ENCODE results near the gene ELP2. TPM values are rescaled to one million over a fixed set of nuclear protein-coding genes. Genes with fewer than 3 reads are reported as not detected.
"Not testable (repeated sequence)": the region's sequence is repeated elsewhere in the genome, so short reads cannot be mapped to it uniquely, and the experiment has no call there.

ELP2 gene
- total RNA-seq, 1 donor from 2014 or later = 111 TPM

GRCh38 chr18:36158266-36158867, 28.7 kb downstream of the ELP2 start:
- H3K4me3 Mint-ChIP-seq (ENCODE audit: low read depth) = no peak overlapping the region
- no peaks in the 10 kb centered on the region for H3K27me3 Mint-ChIP-seq
- H3K4me1 Mint-ChIP-seq (ENCODE audit: low read depth) = no peaks in the 10 kb centered on the region
- peak overlapping the region; percentile 19 for H3K27ac Mint-ChIP-seq
- no peak for TF ChIP-seq CTCF (IDR thresholded peaks at IDR 0.05; ENCODE audit: unreplicated experiment)
- DNase-seq (ENCODE audit: low spot score, unreplicated experiment) = no peak
- H3K36me3 Mint-ChIP-seq (ENCODE audit: insufficient read depth) = peaks cover 34% of the 10 kb centered on the region
- no peaks in the 10 kb centered on the region for H3K9me3 Mint-ChIP-seq (ENCODE audit: low read depth)

- Mint-ChIP-seq H3K4me3 (ENCODE audit: low read depth) (no peak overlapping the region), H3K27me3 (no peaks in the 10 kb centered on the region), H3K9me3 (ENCODE audit: low read depth) (no peaks in the 10 kb centered on the region), H3K4me1 (ENCODE audit: low read depth) (no peaks in the 10 kb centered on the region), H3K27ac (peak overlapping the region; percentile 13), H3K36me3 (ENCODE audit: insufficient read depth) (peaks cover 37% of the 10 kb centered on the region)
- DNase-seq (ENCODE audit: low spot score, unreplicated experiment) = no peak
- TF ChIP-seq CTCF (IDR thresholded peaks at IDR 0.05; ENCODE audit: unreplicated experiment) = no peak
These were observed 31.3 kb downstream of the ELP2 start for GRCh38 chr18:36160959-36161371.

- H3K27ac Mint-ChIP-seq = no peak overlapping the region
- H3K27me3 Mint-ChIP-seq = no peaks in the 10 kb centered on the region
- no peaks in the 10 kb centered on the region for H3K9me3 Mint-ChIP-seq (ENCODE audit: low read depth)
- H3K4me1 Mint-ChIP-seq (ENCODE audit: low read depth) = no peaks in the 10 kb centered on the region
- H3K36me3 Mint-ChIP-seq (ENCODE audit: insufficient read depth) = peaks cover 33% of the 10 kb centered on the region
- DNase-seq (ENCODE audit: low spot score, unreplicated experiment) = no peak
- no peak overlapping the region for H3K4me3 Mint-ChIP-seq (ENCODE audit: low read depth)
- no peak for TF ChIP-seq CTCF (IDR thresholded peaks at IDR 0.05; ENCODE audit: unreplicated experiment)
These were observed 33.3 kb downstream of the ELP2 start for GRCh38 chr18:36162981-36163380.

GRCh38 chr18:36167692-36168218, 38.1 kb downstream of the ELP2 start:
- no peak overlapping the region for H3K4me3 Mint-ChIP-seq (ENCODE audit: low read depth)
- peaks cover 25% of the 10 kb centered on the region for H3K36me3 Mint-ChIP-seq (ENCODE audit: insufficient read depth)
- no peak overlapping the region for H3K27ac Mint-ChIP-seq
- H3K9me3 Mint-ChIP-seq (ENCODE audit: low read depth) = no peaks in the 10 kb centered on the region
- no peak for DNase-seq (ENCODE audit: low spot score, unreplicated experiment)
- H3K4me1 Mint-ChIP-seq (ENCODE audit: low read depth) = no peaks in the 10 kb centered on the region
- no peaks in the 10 kb centered on the region for H3K27me3 Mint-ChIP-seq
- no peak for TF ChIP-seq CTCF (IDR thresholded peaks at IDR 0.05; ENCODE audit: unreplicated experiment)

- H3K27ac Mint-ChIP-seq = peak overlapping the region; percentile 31
- H3K27me3 Mint-ChIP-seq; H3K4me1 Mint-ChIP-seq (ENCODE audit: low read depth); H3K4me3 Mint-ChIP-seq (ENCODE audit: low read depth); DNase-seq (ENCODE audit: low spot score, unreplicated experiment); H3K9me3 Mint-ChIP-seq (ENCODE audit: low read depth): not testable (repeated sequence)
- peaks cover 25% of the 10 kb centered on the region for H3K36me3 Mint-ChIP-seq (ENCODE audit: insufficient read depth)
These were observed 38.6 kb downstream of the ELP2 start for GRCh38 chr18:36168296-36168695.

- Mint-ChIP-seq H3K9me3 (ENCODE audit: low read depth) (no peaks in the 10 kb centered on the region), H3K27ac (no peak overlapping the region), H3K4me1 (ENCODE audit: low read depth) (no peaks in the 10 kb centered on the region), H3K36me3 (ENCODE audit: insufficient read depth) (peaks cover 21% of the 10 kb centered on the region), H3K4me3 (ENCODE audit: low read depth) (no peak overlapping the region), H3K27me3 (no peaks in the 10 kb centered on the region)
- DNase-seq (ENCODE audit: low spot score, unreplicated experiment) = no peak
- TF ChIP-seq CTCF (IDR thresholded peaks at IDR 0.05; ENCODE audit: unreplicated experiment) = no peak
These were observed 40.2 kb downstream of the ELP2 start for GRCh38 chr18:36169938-36170337.

Measured in progenitor cell of endocrine pancreas (in vitro differentiated cells).